HepG2 (cell line): ENCODE measurements around the gene UCP3. TPM values are rescaled to one million over a fixed set of nuclear protein-coding genes. Genes with fewer than 3 reads are reported as not detected.

Experiments used
- CBFB ChIP-seq: sonication (generic); formaldehyde crosslinking; IDR thresholded peaks from 2 replicates; pipeline ENCODE4 v1.4.0; 2020; ENCODE audit warnings: missing genetic modification reagents
- CC2D1A ChIP-seq: sonication (generic); formaldehyde crosslinking; IDR thresholded peaks from 2 replicates; pipeline ENCODE4 v1.8.1; 2023; ENCODE audit warnings: mild to moderate bottlenecking, missing genetic modification reagents
- DDIT3 ChIP-seq: sonication (generic); formaldehyde crosslinking; IDR thresholded peaks from 2 replicates; pipeline ENCODE4 v1.4.0; 2020; ENCODE audit warnings: mild to moderate bottlenecking, missing genetic modification reagents
- EEA1 ChIP-seq: sonication (generic); formaldehyde crosslinking; IDR thresholded peaks from 2 replicates; pipeline ENCODE4 v1.5.1; 2020; ENCODE audit warnings: mild to moderate bottlenecking, missing genetic modification reagents, borderline replicate concordance
- GABPA ChIP-seq, 2 experiments: IDR thresholded peaks; 2 replicates each; pipeline ENCODE4 v1.6.1; 2011 to 2016; ENCODE audit warnings: low read depth in 2 of 2, low read length in 1 of 2, missing biosample characterization in 1 of 2, missing genetic modification characterization in 1 of 2
- HINFP ChIP-seq: sonication (generic); formaldehyde crosslinking; IDR thresholded peaks from 2 replicates; pipeline ENCODE4 v1.4.0; 2020; ENCODE audit warnings: low read depth, mild to moderate bottlenecking, missing genetic modification reagents
- MAFK ChIP-seq, 2 experiments: IDR thresholded peaks in 1 of 2; conservative IDR thresholded peaks in 1 of 2; 2 replicates each; pipeline ENCODE4 v1.6.1; 2011; ENCODE audit warnings: improper control_type of control experiment in 2 of 2, low read length in 2 of 2
- MEF2D ChIP-seq: sonication (generic); formaldehyde crosslinking; IDR thresholded peaks from 2 replicates; pipeline ENCODE4 v1.5.1; 2020; ENCODE audit warnings: mild to moderate bottlenecking, missing genetic modification reagents
- NFE2L2 ChIP-seq: fragments of 150-350 bp; IDR thresholded peaks from 2 replicates; pipeline ENCODE4 v1.6.1; 2014; ENCODE audit warnings: low read length
- NRL ChIP-seq: sonication (generic); formaldehyde crosslinking; IDR thresholded peaks from 2 replicates; pipeline ENCODE4 v1.5.0; 2020; ENCODE audit warnings: missing genetic modification reagents, mild to moderate bottlenecking, moderate library complexity, borderline replicate concordance
- TCF7 ChIP-seq: sonication (generic); IDR thresholded peaks from 2 replicates; pipeline ENCODE4 v1.6.1; 2016; ENCODE audit warnings: antibody characterized with exemption, low read depth
- ZFP90 ChIP-seq: sonication (generic); formaldehyde crosslinking; IDR thresholded peaks from 2 replicates; pipeline ENCODE4 v1.8.0; 2022; ENCODE audit warnings: missing genetic modification reagents, mild to moderate bottlenecking, inconsistent platforms, borderline replicate concordance
- ZKSCAN5 ChIP-seq: sonication (generic); formaldehyde crosslinking; IDR thresholded peaks from 2 replicates; pipeline ENCODE4 v1.5.1; 2020; ENCODE audit warnings: mild to moderate bottlenecking, missing genetic modification reagents
- ZMYM3 ChIP-seq: sonication (generic); formaldehyde crosslinking; IDR thresholded peaks from 2 replicates; pipeline ENCODE4 v1.5.1; 2020; ENCODE audit warnings: mild to moderate bottlenecking, missing genetic modification reagents
- ZNF317 ChIP-seq: sonication (generic); formaldehyde crosslinking; IDR thresholded peaks from 2 replicates; pipeline ENCODE4 v1.5.0; 2020; ENCODE audit warnings: mild to moderate bottlenecking, missing genetic modification reagents
- ZSCAN22 ChIP-seq: sonication (generic); formaldehyde crosslinking; IDR thresholded peaks from 2 replicates; pipeline ENCODE4 v1.4.0; 2020; ENCODE audit warnings: mild to moderate bottlenecking, missing genetic modification reagents
- polyA plus RNA-seq, 8 experiments: library from polyadenylated mRNA; depleted of rRNA in 3 of 8; stranded (reverse) in 7 of 8; unstranded in 1 of 8; fragments of >200 nt; fragmentation: Illumina TruSeq in 4 of 8; extraction: Trizol in 4 of 8; gene quantifications; 2 replicates each; pipeline versions ENCODE4 v1.2.1 to v1.2.3, GENCODE V29; 2011 to 2016; ENCODE audit warnings: low read depth in 4 of 8, missing spikeins in 1 of 8, mixed read lengths in 1 of 8; ENCODE audit not compliant: insufficient read depth in 1 of 8
- total RNA-seq, 5 experiments: library from RNA; depleted of rRNA; stranded (reverse); fragments of >200 nt; fragmentation: Illumina TruSeq; extraction: Trizol; gene quantifications; 2 replicates each; pipeline ENCODE4 v1.2.3, GENCODE V29; 2016; ENCODE audit warnings: low read depth in 1 of 5
- TF ChIP-seq, protein P1 (sequence below): sonication (generic); formaldehyde crosslinking; IDR thresholded peaks from 2 replicates; pipeline ENCODE4 v1.8.1; 2022; ENCODE audit warnings: low read depth, mild to moderate bottlenecking, missing genetic modification reagents
- TF ChIP-seq, protein P2 (sequence below): fragments of 450-650 bp; IDR thresholded peaks from 2 replicates; pipeline ENCODE4 v1.6.1; 2017
- TF ChIP-seq, protein P3 (sequence below): sonication (generic); formaldehyde crosslinking; IDR thresholded peaks from 2 replicates; pipeline ENCODE4 v1.5.1; 2020; ENCODE audit warnings: mild to moderate bottlenecking, missing genetic modification reagents, moderate library complexity

UCP3 gene
- total and polyA plus RNA-seq, 2 of the 13 experiments (the other 11 are each of a cell fraction or from before 2014, with no cell fraction given) = 0.37 TPM; not detected in 1

DNA sequence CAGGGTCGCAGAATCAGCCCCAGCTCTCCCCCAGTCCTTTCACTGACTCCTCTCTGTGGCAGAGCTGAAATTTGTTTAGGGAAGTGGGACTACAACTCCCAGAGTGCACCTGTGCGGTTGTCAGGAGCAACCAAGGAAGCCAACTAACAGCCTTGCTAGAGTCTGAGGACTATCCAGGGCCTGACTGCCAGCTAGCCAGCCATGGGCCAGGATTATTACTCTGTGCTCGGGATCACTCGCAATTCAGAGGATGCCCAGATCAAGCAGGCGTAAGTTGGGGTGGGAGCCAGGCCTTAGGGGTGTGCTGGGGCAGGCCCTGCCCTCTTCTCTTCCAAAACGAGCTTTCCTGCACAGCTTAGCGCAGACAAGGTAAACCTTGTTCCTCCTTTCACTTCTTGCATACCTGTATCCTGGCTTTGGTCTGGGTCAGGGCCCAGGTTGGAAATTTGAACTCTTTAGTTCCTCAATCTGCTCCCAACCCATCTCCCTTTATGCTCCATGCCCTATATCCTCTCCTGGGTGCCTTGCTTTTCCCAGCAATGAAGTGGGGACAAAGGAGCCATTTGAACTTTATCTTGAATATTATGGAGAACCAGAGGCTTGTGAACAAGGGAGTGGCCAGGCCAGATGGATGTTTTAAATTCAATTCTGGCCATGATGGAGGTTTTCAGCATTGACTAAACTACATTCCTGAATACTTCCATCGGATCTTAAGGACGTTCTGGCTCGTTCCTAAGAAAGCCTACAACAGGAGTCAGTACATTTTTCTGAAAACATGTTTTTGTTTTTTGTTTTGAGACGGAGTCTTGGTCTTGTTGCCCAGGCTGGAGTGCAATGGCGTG, 57.8 kb downstream of the UCP3 start, which contains the start of gene DNAJB13 (continued):
- TF ChIP-seq, protein P1, sequence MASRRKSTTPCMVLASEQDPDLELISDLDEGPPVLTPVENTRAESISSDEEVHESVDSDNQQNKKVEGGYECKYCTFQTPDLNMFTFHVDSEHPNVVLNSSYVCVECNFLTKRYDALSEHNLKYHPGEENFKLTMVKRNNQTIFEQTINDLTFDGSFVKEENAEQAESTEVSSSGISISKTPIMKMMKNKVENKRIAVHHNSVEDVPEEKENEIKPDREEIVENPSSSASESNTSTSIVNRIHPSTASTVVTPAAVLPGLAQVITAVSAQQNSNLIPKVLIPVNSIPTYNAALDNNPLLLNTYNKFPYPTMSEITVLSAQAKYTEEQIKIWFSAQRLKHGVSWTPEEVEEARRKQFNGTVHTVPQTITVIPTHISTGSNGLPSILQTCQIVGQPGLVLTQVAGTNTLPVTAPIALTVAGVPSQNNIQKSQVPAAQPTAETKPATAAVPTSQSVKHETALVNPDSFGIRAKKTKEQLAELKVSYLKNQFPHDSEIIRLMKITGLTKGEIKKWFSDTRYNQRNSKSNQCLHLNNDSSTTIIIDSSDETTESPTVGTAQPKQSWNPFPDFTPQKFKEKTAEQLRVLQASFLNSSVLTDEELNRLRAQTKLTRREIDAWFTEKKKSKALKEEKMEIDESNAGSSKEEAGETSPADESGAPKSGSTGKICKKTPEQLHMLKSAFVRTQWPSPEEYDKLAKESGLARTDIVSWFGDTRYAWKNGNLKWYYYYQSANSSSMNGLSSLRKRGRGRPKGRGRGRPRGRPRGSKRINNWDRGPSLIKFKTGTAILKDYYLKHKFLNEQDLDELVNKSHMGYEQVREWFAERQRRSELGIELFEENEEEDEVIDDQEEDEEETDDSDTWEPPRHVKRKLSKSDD (CRISPR knock-in tag) = no peak
- TF ChIP-seq GABPA (IDR thresholded peaks at IDR 0.05; ENCODE audit: low read depth, low read length) = no peak
- TF ChIP-seq GABPA (CRISPR knock-in tag; IDR thresholded peaks at IDR 0.05; ENCODE audit: low read depth) = peak; percentile 41; the same call in 1 of the 2 replicates
- TF ChIP-seq, protein P2, sequence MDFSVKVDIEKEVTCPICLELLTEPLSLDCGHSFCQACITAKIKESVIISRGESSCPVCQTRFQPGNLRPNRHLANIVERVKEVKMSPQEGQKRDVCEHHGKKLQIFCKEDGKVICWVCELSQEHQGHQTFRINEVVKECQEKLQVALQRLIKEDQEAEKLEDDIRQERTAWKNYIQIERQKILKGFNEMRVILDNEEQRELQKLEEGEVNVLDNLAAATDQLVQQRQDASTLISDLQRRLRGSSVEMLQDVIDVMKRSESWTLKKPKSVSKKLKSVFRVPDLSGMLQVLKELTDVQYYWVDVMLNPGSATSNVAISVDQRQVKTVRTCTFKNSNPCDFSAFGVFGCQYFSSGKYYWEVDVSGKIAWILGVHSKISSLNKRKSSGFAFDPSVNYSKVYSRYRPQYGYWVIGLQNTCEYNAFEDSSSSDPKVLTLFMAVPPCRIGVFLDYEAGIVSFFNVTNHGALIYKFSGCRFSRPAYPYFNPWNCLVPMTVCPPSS = no peak
- TF ChIP-seq MAFK (conservative IDR thresholded peaks at IDR 0.05 in 1 of 2, IDR thresholded peaks at IDR 0.05 in 1 of 2; ENCODE audit: low read length in 2 of 2) = no peak
- no peak for TF ChIP-seq EEA1 (CRISPR knock-in tag)
- TF ChIP-seq, protein P3, sequence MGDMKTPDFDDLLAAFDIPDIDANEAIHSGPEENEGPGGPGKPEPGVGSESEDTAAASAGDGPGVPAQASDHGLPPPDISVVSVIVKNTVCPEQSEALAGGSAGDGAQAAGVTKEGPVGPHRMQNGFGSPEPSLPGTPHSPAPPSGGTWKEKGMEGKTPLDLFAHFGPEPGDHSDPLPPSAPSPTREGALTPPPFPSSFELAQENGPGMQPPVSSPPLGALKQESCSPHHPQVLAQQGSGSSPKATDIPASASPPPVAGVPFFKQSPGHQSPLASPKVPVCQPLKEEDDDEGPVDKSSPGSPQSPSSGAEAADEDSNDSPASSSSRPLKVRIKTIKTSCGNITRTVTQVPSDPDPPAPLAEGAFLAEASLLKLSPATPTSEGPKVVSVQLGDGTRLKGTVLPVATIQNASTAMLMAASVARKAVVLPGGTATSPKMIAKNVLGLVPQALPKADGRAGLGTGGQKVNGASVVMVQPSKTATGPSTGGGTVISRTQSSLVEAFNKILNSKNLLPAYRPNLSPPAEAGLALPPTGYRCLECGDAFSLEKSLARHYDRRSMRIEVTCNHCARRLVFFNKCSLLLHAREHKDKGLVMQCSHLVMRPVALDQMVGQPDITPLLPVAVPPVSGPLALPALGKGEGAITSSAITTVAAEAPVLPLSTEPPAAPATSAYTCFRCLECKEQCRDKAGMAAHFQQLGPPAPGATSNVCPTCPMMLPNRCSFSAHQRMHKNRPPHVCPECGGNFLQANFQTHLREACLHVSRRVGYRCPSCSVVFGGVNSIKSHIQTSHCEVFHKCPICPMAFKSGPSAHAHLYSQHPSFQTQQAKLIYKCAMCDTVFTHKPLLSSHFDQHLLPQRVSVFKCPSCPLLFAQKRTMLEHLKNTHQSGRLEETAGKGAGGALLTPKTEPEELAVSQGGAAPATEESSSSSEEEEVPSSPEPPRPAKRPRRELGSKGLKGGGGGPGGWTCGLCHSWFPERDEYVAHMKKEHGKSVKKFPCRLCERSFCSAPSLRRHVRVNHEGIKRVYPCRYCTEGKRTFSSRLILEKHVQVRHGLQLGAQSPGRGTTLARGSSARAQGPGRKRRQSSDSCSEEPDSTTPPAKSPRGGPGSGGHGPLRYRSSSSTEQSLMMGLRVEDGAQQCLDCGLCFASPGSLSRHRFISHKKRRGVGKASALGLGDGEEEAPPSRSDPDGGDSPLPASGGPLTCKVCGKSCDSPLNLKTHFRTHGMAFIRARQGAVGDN (CRISPR knock-in tag) = peak; percentile 79
- no peak for TF ChIP-seq ZKSCAN5 (CRISPR knock-in tag)
- TF ChIP-seq HINFP (CRISPR knock-in tag) = no peak
- TF ChIP-seq NRL (CRISPR knock-in tag) = 0 out of 2 replicates have a peak, but pooled peaks have one; percentile 61
- TF ChIP-seq ZMYM3 (CRISPR knock-in tag) = 0 out of 2 replicates have a peak, but pooled peaks have one; percentile 22
- no peak for TF ChIP-seq ZSCAN22
- TF ChIP-seq NFE2L2 = no peak
- TF ChIP-seq ZFP90 = no peak
- no peak for TF ChIP-seq CBFB (CRISPR knock-in tag)
- no peak for TF ChIP-seq CC2D1A (CRISPR knock-in tag)
- TF ChIP-seq ZNF317 (CRISPR knock-in tag) = no peak
- no peak; the same call in 1 of the 2 replicates for TF ChIP-seq MEF2D (CRISPR knock-in tag)
- no peak for TF ChIP-seq TCF7
- no peak for TF ChIP-seq DDIT3
